HG03565 (cell line): ENCODE measurements around the gene KCNJ18.
"Not testable (repeated sequence)": the region's sequence is repeated elsewhere in the genome, so short reads cannot be mapped to it uniquely, and the experiment has no call there.

Experiments
- ATAC-seq: cut with Tn5 transposase; IDR thresholded peaks from one replicate; pipeline ENCODE4 v1.9.1; 2021; ENCODE audit warnings: mild to moderate bottlenecking, moderate library complexity; ENCODE audit not compliant: unreplicated experiment

KCNJ18 gene

GRCh38 chr17:21691883-21692703 is at the start of gene KCNJ18:
KCNJ18 (plus strand) TSS chr17:21692523; CDS start chr17:21702787, 10,264 bp downstream.
- not testable (repeated sequence) for ATAC-seq

DNA sequence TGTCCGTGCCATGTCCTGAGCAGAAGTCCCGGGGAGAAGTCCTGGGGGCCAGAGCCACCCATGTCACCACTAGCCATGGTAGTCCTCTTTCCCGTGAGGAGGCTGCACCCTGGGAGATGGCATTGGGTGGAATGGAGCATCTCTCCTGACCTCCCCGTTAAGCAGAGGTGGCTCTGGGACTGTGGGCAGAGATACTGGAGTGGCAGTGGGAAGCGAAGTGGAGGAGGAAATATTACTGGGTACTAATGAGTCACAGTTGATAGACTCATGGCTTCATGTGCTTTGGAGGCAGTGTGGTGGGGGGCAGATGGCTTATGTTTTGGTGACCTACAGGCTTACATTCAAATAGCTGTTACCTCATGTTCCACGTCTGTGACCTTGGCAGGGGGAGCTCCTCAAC is 44.2 kb upstream of the KCNJ18 start:
- not testable (repeated sequence) for ATAC-seq

DNA sequence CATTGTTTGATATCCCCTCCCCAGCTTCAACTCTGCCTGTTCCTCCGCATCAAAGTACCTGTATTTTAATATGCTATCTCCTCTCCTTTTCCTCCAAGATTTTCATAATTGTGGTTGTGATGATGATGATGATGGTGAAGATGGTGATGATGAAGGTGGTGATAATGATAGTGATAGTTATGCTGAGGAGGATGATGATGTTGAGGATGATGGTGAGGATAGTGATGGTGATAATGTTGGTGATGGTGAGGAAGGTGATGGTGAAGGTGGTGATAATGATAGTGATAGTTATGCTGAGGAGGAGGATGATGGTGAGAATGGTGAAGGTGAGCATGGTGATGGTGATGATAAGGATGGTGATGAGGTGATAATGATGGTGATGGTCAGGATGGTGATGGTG is 42.3 kb upstream of the KCNJ18 start:
- ATAC-seq, result not testable (repeated sequence)

GRCh38 chr17:21652049-21652448 is 40.3 kb upstream of the KCNJ18 start:
- ATAC-seq, result not testable (repeated sequence)

DNA sequence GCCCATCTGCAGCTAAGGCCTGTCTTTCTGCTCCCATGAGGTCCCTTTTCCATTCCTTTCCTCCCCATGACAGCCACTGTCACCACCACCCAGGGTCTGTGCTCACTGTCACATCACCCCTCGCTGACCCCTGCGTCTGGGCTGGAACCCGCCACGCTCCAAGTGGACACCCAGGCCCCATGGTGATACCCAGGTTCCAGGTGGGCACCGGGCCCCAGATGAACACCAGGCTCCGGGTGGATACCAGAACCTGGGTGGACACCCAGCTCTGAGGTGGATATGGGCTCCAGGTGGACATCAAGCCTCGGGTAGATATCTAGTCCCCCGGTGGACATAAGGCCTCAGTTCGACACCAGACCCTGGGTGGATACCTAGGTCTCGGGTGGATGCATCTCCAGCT is 39.1 kb upstream of the KCNJ18 start:
- ATAC-seq, result not testable (repeated sequence)

- not testable (repeated sequence) for ATAC-seq
Observed at GRCh38 chr17:21656518-21657309, 35.6 kb upstream of the KCNJ18 start.

- not testable (repeated sequence) for ATAC-seq
Observed at GRCh38 chr17:21659635-21660034, 32.7 kb upstream of the KCNJ18 start.

DNA sequence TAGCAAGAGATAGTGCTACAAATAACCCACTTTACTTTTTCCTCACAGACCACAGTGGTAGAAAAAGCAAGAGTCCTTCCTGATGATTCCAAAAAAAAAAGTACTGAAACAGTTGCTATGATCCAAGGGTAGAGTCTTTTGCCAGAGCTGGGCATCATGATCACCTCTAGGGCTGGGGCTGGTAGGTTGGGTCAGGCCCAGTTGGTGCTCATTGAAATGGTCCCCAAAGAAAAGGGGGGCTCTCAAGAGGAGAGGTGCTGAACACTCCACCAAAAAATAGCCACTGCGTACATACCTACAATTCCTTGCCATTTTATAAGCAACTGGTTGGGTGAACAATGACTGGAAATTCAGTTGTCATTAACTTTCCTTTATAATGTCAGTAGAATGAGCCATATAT is 30.9 kb upstream of the KCNJ18 start:
- ATAC-seq, result not testable (repeated sequence)

GRCh38 chr17:21663166-21663565 is 29.2 kb upstream of the KCNJ18 start:
- not testable (repeated sequence) for ATAC-seq

- ATAC-seq, result not testable (repeated sequence)
Observed at GRCh38 chr17:21663614-21664474, 28.5 kb upstream of the KCNJ18 start.

GRCh38 chr17:21665171-21665570 is 27.2 kb upstream of the KCNJ18 start:
- not testable (repeated sequence) for ATAC-seq

- ATAC-seq, result not testable (repeated sequence)
Observed at GRCh38 chr17:21665935-21666493, 26.3 kb upstream of the KCNJ18 start.

DNA sequence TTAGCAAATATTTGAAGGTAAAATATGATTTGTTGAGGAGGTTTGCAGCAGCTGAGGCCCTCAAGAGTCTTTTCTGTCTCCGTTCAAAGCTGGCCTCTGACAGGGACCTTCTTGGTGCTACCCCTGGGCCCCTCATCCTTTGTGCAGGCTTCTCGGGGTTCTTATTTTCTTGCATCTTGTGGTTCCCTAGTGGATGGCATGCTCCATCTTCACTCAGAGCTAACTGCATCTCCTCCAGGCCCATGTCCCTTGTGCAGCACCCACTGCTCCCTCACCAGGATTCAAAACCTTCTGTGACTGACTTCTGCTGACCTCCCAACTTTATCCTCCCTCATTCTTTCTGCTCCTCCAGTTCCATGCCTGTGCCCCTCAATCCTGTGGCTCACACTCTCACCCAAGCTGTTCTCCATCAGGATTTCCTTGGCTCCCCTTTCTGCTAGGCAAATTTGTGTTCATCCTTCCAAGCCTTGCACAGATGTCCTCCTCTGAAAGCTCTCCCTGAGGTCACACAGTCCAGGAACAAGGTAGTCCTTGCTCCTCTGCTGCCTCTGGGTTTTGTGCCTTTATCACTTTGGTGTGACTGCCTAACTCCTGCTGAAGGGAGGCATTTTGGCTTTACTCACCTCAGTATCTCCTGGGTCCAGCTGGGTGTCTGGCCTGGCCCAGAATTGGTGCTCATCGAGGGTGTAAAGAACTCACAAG is 25.5 kb upstream of the KCNJ18 start:
- ATAC-seq, result not testable (repeated sequence)

- not testable (repeated sequence) for ATAC-seq
Observed at GRCh38 chr17:21667413-21668117, 24.8 kb upstream of the KCNJ18 start.

DNA sequence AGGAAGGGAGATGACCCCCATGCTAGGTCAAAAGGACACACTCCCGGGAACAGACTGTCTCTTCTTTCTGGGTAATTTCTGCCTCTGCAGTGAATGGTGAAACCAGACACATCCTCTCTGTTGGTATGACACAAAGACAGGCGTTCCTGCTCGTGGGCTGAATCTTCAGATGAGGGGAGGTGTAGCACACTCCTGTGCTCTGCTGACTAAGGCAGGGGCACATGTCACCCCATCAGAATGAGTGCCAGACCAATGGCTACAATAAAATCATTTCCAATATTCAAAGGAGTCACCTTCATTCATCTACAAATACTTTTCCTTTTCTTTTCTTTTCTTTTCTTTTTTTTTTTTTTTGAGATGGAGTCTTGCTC is 24.2 kb upstream of the KCNJ18 start:
- not testable (repeated sequence) for ATAC-seq

DNA sequence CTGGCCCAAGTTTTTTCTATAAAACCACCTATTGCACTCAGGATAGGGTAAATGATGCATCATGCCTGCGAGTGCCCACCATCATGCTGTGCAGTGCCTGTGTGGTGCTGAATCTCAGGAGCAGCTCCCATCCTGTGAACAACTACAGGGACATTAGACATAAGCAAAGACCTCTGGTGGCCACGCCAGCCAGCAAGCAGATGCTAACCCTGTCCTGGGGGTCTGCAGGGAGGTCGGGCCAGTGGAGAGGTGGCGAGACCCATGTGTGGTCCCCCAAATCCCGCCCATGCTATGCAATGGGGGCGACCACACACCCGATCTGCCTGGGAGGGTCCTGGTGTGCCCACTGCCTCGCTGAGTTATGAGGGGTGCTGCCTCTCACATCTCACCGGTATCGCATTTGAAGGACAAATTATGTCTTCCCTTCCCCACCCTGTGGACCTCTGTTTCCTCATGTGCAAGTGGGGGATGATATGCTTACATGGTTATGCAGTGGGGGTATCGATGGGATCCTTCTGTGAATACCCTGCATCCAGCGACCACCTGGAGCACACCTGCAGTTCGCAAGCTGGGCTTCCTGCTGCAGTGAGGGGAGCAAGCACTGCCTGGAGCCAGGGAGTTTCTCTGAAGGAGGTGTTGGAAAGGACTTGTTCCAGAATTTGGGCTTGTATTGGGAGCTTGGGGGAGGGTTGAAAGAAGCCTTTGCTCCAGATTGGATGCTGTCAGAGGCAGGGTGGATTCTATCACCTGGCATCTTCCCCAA is 23.4 kb upstream of the KCNJ18 start:
- ATAC-seq, result not testable (repeated sequence)

- not testable (repeated sequence) for ATAC-seq
Observed at GRCh38 chr17:21669616-21670360, 22.5 kb upstream of the KCNJ18 start.
